HG03064 (cell line): Measurements from ENCODE around the gene TMCC3.

Experiments used
- ATAC-seq: cut with Tn5 transposase; IDR thresholded peaks from one replicate; pipeline ENCODE4 v1.9.1; 2021; ENCODE audit warnings: low read depth; ENCODE audit not compliant: unreplicated experiment

Gene TMCC3

DNA sequence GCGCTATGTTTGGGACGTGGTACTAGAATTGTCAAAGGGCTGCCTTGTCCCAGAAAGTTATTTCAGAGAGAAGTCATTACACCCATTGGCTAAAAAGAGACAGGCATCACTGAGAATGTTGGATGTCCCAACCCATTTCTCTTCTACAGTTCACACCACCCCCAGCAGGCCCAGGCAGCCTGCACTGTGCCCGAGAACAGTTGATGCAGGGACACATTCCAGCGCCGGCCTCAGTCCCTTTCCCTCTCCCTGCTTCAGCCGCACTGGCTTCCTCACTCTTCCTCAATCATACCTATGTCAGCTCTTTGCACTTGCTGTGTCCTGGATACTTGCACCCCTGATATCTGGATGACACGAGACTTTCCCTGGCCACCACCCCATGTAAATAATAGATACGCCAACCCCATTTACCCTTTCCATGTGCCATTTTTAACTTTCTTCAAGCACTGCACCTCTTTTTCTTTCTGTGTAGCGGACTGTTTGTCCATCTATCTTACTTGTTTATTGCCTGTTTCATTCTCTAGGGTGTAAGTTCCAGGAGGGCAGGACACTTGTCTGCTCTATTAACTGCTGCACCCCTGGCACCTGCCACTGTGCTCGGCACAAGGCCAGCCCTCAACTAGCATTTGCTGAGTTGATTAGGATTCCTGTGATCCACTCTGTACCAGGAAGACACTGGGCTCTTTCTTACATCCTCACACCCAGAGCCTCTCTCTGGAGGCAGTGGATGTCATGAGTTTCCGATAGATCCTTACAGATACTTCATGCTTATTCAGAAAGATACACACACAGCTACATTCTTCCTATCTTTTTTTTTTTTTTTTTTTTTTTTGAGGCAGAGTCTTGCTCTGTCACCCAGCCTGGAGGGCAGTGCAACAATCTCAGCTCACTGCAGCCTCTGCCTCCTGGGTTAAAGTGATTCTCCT, 114.1 kb downstream of the TMCC3 start:
- no peak for ATAC-seq

DNA sequence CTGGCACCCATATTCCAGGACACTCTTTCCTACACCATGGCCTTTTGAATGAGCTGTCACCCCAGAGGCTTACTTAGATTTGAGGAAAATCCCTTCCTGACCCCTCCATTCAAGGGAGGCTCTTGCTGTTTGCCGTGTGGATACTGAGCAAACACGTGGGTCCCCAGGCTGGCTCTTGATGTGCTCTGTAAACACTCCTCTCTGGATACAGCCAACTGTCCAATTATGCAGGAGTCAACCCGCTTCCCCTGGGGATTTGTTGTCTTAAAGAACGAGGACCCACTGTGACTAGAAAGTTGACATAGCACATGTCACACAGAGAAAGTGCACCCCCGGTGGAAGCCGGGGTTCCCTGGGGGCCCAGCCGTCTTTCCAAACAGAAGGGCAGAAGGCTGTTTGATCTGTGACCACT, 114.8 kb downstream of the TMCC3 start:
- ATAC-seq: no peak

DNA sequence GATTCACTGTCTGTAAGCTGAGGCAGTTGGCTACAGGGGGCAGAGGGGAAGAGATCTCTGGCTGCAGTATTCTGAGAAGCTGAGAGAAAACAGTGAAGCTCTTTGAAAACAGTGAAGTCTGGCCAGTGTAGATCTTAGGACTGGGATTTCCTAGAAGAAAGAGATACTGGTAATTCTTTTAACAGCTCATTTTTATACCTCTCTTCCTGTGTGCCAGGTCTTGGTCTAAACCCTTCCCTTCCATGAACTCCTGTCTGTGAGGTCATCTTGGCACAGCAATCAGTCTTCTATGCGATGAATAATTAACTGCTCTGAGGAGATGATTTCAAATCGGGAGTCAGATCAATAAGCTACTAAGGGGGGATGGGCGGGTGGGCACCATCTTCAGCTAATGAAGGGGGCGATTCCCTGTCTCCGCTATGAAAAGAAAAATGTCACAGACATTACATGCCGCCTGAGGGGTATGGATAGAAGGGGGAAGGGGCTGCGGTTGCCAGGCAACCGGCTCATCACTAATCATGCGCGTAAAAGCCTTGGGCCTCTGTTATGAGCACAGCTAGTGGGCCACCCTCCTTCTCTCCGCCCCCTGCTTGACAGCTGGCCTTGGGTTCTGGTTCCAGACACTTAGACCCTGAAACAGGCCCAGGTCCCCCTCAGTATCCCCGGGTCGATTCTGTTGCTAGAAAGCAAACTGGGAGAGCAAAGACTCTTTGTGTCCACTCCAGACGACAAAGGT, 115.4 kb downstream of the TMCC3 start:
- no peak for ATAC-seq

DNA sequence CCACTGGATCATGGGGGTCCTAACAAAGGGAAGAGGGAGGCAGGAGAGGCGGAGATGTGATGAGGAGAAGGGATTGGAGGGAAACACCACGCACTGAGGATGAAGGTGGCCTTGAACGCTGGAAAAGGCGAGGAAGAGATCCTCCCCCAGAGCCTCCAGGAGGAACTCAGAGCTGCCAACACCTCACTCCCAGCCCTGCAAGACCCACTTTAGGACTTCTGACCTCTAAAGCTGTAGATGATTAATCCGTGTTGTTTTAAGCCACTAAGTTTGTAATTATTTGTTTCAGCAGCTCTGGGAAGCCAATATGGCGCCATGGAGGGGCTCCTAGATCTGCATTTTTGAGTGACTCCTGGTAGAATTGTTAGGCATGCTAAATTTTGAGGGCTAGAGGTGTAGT, 116.1 kb downstream of the TMCC3 start:
- ATAC-seq: no peak

DNA sequence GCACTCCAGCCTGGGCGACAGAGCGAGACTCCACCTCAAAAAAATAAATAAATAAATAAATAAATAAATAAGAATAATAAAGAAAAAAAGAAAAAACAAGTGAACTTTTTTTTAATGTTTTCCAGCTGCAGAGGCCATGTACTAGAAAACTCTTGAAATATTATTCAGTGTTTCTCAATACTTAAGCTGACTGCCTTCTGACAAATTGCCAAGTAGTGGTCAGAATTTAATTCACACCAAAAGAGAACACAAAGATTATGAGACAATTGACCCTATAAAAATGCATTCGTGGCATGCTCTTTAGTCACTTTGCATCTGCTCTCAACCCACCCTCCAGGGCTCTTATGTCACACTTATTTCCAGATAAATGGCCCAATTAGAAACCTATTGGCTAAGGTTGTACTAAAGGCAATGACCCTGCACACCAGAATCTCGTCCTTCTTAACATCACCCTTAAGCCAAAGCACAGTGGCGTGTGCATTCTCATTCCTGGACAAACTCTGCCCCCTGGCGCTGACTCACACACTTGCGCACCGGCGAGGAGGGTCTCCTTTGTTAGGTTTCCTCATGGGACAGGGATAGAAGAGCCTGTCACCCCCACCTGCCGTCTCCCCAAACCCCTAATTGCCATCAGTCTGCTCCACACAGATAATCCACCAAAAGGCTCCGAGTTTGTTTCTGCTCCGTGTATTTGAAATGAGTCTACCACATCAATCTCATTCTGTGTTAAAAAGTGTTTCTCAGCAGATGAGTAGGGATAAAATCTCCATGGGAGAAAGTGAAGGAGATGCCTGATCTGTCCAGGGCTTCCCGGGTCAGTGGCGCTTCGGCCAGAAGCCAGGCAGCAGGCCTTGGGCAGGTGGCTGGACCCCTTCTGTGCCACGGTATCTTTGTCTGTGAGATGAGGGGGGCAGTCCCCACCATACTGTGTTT, 117.6 kb downstream of the TMCC3 start:
- no peak for ATAC-seq

DNA sequence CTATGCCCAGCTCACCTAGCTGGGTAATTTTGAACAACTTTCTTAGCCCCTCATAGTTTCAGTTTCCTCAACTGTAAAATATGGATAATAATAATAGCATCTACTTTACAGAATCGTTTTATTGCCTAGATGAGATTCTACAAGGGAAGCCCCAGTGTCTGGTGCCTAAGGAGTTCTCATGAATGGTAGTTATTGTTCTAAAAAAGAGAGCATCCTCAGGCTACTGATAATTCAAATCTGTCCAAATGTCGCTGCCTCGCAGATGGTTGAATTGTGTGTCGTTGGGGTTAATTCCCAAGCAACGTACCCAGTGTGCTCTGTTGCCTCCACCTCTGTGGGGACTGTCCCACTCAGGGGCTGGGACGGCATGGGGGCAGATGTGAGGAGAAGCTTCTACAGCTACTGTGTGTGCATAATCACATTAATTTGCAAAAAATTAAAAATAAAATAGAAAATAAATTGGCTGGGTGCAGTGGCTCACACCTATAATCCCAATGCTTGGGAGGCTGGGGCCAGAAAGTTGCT, 119.1 kb downstream of the TMCC3 start:
- no peak for ATAC-seq

DNA sequence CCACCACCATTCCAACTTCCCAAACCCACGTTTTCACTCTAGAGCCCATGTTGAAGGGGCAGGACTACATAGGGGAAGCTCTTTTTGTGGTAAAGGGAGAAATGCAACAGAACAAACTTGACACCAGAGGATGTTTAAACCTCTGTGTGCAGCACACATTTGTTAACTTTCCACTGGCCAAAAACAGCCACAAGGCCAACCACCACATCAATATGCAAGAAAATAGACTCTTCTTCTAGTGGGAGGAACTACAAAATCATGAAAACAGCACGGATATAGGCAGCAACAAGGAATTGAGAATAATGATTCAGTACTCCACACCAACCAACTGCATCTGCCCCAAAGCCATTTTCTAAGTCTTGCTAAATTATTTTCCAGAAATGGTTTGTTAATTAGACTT, 124.4 kb downstream of the TMCC3 start:
- no peak for ATAC-seq
